GM23338 (cell line): ENCODE measurements around the gene TEX10.

Experiments used
- CREB1 ChIP-seq: fragments of 250-450 bp; sonication (Bioruptor Pico); IDR thresholded peaks from 2 replicates; pipeline ENCODE4 v1.5.0; 2020; ENCODE audit warnings: low read depth, mild to moderate bottlenecking, moderate library complexity
- EZH2 ChIP-seq: fragments of 200-600 bp; sonication (generic); IDR thresholded peaks from one replicate; pipeline ENCODE4 v1.8.0; 2017; ENCODE audit warnings: antibody characterized with exemption, mild to moderate bottlenecking, low read depth; ENCODE audit not compliant: unreplicated experiment
- EZH2phosphoT487 ChIP-seq: fragments of 200-600 bp; sonication (generic); IDR thresholded peaks from one replicate; pipeline ENCODE4 v1.8.1; 2018; ENCODE audit warnings: antibody characterized with exemption; ENCODE audit not compliant: unreplicated experiment
- JUNB ChIP-seq: IDR thresholded peaks from one replicate; pipeline ENCODE4 v1.6.1; 2016; ENCODE audit warnings: antibody characterized with exemption; ENCODE audit not compliant: unreplicated experiment
- NANOG ChIP-seq: IDR thresholded peaks from 2 replicates; pipeline ENCODE4 v1.6.1; 2016; ENCODE audit warnings: antibody characterized with exemption, borderline replicate concordance
- POLR2AphosphoS5 ChIP-seq: IDR thresholded peaks from 2 replicates; pipeline ENCODE4 v1.6.1; 2016; ENCODE audit warnings: antibody characterized with exemption, low read depth
- STAT1 ChIP-seq: IDR thresholded peaks from one replicate; pipeline ENCODE4 v1.6.1; 2016; ENCODE audit warnings: antibody characterized with exemption; ENCODE audit not compliant: unreplicated experiment
- ZNF114 ChIP-seq: fragments of 250-450 bp; sonication (Bioruptor Pico); IDR thresholded peaks from 2 replicates; pipeline ENCODE4 v1.5.0; 2020; ENCODE audit warnings: mild to moderate bottlenecking, moderate library complexity
- ZNF331 ChIP-seq: fragments of 250-450 bp; sonication (Bioruptor Pico); IDR thresholded peaks from 2 replicates; pipeline ENCODE4 v1.5.0; 2020; ENCODE audit warnings: low read depth, mild to moderate bottlenecking, moderate library complexity
- TF ChIP-seq, protein P1 (sequence below): IDR thresholded peaks from one replicate; pipeline ENCODE4 v1.6.1; 2018; ENCODE audit warnings: antibody characterized with exemption; ENCODE audit not compliant: unreplicated experiment
- TF ChIP-seq, protein P2 (sequence below), 2 experiments: fragments of 200-600 bp in 1 of 2; sonication (generic) in 1 of 2; conservative IDR thresholded peaks; 2 replicates each; pipeline versions ENCODE4 v1.5.1 to v1.6.1; 2016 to 2017; ENCODE audit warnings: antibody characterized with exemption in 2 of 2, low read depth in 2 of 2, mild to moderate bottlenecking in 2 of 2, moderate library complexity in 1 of 2
- TF ChIP-seq, protein P3 (sequence below): IDR thresholded peaks from 2 replicates; pipeline ENCODE4 v1.6.1; 2016; ENCODE audit warnings: antibody characterized with exemption
- TF ChIP-seq, protein P4 (sequence below): fragments of 250-450 bp; sonication (Bioruptor Pico); IDR thresholded peaks from 2 replicates; pipeline ENCODE4 v1.5.0; 2020; ENCODE audit warnings: mild to moderate bottlenecking, moderate library complexity

DNA sequence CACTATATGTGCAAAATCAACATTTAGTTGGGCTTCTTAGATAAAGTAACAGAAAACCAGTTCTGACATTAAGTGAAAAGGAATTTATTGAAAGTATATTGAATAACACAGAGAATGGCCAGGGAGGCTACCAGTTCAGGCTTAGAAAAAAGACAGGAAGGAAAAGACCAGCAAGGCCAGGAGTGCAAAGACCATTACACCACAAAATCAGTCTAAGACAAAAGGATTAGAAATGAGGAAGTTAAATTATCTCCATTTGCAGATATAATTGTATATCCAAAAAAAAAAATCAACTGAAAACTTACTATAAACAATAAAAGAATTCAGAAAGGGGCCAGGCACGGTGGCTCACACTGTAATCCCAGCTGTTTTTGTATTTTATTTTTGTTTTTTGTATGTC lies 4.8 kb upstream of the TEX10 start:
- TF ChIP-seq, protein P1, sequence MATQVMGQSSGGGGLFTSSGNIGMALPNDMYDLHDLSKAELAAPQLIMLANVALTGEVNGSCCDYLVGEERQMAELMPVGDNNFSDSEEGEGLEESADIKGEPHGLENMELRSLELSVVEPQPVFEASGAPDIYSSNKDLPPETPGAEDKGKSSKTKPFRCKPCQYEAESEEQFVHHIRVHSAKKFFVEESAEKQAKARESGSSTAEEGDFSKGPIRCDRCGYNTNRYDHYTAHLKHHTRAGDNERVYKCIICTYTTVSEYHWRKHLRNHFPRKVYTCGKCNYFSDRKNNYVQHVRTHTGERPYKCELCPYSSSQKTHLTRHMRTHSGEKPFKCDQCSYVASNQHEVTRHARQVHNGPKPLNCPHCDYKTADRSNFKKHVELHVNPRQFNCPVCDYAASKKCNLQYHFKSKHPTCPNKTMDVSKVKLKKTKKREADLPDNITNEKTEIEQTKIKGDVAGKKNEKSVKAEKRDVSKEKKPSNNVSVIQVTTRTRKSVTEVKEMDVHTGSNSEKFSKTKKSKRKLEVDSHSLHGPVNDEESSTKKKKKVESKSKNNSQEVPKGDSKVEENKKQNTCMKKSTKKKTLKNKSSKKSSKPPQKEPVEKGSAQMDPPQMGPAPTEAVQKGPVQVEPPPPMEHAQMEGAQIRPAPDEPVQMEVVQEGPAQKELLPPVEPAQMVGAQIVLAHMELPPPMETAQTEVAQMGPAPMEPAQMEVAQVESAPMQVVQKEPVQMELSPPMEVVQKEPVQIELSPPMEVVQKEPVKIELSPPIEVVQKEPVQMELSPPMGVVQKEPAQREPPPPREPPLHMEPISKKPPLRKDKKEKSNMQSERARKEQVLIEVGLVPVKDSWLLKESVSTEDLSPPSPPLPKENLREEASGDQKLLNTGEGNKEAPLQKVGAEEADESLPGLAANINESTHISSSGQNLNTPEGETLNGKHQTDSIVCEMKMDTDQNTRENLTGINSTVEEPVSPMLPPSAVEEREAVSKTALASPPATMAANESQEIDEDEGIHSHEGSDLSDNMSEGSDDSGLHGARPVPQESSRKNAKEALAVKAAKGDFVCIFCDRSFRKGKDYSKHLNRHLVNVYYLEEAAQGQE = no peak
- TF ChIP-seq, protein P2, sequence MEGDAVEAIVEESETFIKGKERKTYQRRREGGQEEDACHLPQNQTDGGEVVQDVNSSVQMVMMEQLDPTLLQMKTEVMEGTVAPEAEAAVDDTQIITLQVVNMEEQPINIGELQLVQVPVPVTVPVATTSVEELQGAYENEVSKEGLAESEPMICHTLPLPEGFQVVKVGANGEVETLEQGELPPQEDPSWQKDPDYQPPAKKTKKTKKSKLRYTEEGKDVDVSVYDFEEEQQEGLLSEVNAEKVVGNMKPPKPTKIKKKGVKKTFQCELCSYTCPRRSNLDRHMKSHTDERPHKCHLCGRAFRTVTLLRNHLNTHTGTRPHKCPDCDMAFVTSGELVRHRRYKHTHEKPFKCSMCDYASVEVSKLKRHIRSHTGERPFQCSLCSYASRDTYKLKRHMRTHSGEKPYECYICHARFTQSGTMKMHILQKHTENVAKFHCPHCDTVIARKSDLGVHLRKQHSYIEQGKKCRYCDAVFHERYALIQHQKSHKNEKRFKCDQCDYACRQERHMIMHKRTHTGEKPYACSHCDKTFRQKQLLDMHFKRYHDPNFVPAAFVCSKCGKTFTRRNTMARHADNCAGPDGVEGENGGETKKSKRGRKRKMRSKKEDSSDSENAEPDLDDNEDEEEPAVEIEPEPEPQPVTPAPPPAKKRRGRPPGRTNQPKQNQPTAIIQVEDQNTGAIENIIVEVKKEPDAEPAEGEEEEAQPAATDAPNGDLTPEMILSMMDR (conservative IDR thresholded peaks at IDR 0.05; ENCODE audit: low read depth in 2 of 2) = no peak
- TF ChIP-seq EZH2 (no peak), CREB1 (CRISPR knock-in tag) (no peak), ZNF331 (CRISPR knock-in tag) (no peak), JUNB (no peak), POLR2AphosphoS5 (no peak), EZH2phosphoT487 (no peak), ZNF114 (CRISPR knock-in tag) (no peak), STAT1 (no peak), NANOG (no peak)
- TF ChIP-seq, protein P3, sequence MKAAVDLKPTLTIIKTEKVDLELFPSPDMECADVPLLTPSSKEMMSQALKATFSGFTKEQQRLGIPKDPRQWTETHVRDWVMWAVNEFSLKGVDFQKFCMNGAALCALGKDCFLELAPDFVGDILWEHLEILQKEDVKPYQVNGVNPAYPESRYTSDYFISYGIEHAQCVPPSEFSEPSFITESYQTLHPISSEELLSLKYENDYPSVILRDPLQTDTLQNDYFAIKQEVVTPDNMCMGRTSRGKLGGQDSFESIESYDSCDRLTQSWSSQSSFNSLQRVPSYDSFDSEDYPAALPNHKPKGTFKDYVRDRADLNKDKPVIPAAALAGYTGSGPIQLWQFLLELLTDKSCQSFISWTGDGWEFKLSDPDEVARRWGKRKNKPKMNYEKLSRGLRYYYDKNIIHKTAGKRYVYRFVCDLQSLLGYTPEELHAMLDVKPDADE = no peak
- TF ChIP-seq, protein P4, sequence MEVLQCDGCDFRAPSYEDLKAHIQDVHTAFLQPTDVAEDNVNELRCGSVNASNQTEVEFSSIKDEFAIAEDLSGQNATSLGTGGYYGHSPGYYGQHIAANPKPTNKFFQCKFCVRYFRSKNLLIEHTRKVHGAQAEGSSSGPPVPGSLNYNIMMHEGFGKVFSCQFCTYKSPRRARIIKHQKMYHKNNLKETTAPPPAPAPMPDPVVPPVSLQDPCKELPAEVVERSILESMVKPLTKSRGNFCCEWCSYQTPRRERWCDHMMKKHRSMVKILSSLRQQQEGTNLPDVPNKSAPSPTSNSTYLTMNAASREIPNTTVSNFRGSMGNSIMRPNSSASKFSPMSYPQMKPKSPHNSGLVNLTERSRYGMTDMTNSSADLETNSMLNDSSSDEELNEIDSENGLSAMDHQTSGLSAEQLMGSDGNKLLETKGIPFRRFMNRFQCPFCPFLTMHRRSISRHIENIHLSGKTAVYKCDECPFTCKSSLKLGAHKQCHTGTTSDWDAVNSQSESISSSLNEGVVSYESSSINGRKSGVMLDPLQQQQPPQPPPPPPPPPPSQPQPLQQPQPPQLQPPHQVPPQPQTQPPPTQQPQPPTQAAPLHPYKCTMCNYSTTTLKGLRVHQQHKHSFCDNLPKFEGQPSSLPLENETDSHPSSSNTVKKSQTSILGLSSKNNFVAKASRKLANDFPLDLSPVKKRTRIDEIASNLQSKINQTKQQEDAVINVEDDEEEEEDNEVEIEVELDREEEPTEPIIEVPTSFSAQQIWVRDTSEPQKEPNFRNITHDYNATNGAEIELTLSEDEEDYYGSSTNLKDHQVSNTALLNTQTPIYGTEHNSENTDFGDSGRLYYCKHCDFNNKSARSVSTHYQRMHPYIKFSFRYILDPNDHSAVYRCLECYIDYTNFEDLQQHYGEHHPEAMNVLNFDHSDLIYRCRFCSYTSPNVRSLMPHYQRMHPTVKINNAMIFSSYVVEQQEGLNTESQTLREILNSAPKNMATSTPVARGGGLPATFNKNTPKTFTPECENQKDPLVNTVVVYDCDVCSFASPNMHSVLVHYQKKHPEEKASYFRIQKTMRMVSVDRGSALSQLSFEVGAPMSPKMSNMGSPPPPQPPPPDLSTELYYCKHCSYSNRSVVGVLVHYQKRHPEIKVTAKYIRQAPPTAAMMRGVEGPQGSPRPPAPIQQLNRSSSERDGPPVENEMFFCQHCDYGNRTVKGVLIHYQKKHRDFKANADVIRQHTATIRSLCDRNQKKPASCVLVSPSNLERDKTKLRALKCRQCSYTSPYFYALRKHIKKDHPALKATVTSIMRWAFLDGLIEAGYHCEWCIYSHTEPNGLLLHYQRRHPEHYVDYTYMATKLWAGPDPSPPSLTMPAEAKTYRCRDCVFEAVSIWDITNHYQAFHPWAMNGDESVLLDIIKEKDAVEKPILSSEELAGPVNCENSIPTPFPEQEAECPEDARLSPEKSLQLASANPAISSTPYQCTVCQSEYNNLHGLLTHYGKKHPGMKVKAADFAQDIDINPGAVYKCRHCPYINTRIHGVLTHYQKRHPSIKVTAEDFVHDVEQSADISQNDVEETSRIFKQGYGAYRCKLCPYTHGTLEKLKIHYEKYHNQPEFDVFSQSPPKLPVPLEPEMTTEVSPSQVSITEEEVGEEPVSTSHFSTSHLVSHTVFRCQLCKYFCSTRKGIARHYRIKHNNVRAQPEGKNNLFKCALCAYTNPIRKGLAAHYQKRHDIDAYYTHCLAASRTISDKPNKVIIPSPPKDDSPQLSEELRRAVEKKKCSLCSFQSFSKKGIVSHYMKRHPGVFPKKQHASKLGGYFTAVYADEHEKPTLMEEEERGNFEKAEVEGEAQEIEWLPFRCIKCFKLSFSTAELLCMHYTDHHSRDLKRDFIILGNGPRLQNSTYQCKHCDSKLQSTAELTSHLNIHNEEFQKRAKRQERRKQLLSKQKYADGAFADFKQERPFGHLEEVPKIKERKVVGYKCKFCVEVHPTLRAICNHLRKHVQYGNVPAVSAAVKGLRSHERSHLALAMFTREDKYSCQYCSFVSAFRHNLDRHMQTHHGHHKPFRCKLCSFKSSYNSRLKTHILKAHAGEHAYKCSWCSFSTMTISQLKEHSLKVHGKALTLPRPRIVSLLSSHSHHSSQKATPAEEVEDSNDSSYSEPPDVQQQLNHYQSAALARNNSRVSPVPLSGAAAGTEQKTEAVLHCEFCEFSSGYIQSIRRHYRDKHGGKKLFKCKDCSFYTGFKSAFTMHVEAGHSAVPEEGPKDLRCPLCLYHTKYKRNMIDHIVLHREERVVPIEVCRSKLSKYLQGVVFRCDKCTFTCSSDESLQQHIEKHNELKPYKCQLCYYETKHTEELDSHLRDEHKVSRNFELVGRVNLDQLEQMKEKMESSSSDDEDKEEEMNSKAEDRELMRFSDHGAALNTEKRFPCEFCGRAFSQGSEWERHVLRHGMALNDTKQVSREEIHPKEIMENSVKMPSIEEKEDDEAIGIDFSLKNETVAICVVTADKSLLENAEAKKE = no peak
